ENCODE data around the gene ANKS1B.
"Not testable (repeated sequence)": the region's sequence is repeated elsewhere in the genome, so short reads cannot be mapped to it uniquely, and the experiment has no call there.

ANKS1B gene

DNA sequence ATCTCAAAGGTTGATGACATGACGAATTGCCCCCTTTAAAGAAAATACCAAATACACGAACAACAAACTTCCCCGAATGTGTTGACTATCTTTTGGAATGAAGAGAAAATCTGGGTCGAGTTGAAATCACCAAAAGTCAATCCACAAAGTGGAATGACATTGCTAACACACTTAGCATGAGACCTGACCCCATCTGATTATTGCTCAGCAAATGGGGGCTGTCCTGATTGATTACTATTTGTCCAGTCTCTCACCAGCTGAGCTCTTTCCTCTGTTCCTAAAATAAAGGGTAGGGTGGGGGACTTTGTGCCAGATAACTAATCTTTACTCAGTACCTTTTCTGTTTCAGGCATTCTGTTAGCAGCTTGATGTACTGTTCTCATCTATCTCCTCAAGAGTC, 1116.2 kb downstream of the ANKS1B start:
- no peak for DNase-seq (ENCODE audit: low spot score)

DNA sequence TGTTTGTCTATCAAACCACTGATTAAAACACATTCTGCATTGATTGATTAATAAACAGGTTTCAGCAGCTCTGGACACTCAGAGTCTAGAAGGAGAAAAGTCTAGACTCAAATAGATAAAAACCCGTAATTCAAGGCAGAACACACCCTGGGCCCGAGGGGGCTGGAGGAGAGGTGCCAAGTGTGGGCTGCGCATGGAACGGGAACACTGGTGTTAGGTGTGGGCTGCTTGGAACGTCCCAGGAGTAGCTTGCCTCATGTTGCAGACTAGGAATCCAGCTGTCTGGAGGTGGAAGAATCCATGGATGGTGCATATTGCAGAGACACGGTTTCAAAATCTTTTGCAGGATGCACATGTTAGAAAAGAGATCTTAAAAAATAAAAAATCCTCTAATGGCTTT, 1116.7 kb downstream of the ANKS1B start:
- DNase-seq (ENCODE audit: low spot score), result no peak

DNA sequence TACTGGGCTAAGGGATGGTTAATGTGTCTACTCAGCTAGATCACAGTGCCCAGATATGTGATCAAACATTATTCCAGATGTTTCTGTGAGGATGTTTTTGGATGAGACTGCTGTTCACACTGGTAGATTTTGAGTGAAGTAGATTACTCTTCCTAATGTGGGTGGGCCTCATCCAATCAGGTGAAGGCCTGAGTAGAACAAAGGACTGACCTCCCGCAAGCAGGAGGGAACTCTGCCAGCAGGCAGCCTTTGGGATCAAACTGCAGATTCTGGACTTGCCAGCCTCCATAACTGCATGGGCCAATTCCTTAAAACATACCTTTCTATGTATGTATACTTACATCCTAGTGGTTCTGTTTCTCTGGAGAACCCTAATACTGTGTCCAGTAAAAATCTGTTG, 1120.4 kb downstream of the ANKS1B start:
- DNase-seq (ENCODE audit: low spot score), result no peak

DNA sequence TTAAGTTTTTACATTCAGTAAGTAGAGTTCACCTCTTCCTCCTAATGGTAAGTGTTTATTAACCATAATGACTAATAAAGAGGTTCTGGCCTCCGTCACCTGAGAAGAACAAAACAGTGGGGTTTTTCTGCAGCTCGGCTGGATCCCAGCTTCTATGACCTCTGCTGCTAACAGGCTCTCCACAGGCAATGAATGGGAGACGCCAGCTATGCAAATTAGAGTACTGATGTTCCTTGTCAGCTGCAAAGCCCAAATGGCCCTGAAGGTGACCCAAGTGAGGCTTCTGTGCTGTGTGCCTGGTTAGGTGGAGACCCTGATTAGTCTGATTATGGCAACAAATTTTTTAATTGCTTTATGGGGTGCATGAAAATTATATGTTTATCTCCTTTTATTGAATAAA, 1121.6 kb downstream of the ANKS1B start:
- DNase-seq (ENCODE audit: low spot score), result no peak

DNA sequence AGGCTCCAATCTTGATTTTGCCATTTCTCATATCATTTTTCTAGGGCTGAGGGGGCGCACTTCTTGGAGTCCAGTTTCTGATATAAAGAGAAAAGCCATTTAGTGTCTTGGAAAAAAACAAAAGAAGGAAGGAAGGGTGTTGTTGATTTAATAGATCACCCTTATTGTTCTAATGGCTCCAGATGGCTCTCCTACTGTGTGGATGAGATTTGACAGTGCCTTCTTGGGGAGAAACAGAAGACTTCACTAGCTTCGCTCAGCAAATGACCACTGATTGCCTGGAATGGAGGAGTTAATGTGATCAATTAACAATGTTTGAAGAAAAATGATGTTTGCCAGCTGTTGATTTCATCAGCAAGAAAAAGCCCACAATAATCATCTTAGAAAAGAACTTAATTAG, 1123.5 kb downstream of the ANKS1B start:
- no peak for DNase-seq (ENCODE audit: low spot score)

DNA sequence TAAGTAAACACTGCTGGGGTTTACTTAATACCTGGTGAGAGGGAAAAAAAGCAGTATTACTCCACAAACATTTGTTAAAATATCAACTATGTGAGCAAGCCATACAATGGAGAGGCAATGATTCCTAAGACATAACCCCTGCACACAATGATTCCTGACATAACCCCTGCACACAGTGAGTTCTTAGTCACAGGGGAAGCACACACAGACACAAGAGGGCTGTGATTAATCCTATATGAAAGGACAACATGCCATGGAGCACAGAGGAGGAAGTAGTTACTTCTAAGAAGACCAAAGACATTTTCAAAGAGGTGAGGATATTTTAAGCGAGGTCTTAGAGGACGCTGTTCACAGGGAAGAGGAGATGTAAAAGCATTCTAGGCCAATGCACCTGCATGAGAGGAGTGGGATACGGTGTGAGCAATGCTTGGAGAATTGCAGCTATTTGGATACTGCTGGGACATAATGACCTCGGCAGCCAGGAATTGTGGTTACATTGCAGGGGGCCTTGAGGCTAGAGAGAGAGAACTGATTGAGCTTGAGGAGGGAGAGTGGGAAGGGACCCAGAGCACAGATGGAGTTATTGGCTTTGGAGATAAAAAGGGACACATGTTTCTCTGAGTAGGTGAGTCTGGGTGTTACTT, 1127.7 kb downstream of the ANKS1B start:
- DNase-seq (ENCODE audit: low spot score), result no peak

DNA sequence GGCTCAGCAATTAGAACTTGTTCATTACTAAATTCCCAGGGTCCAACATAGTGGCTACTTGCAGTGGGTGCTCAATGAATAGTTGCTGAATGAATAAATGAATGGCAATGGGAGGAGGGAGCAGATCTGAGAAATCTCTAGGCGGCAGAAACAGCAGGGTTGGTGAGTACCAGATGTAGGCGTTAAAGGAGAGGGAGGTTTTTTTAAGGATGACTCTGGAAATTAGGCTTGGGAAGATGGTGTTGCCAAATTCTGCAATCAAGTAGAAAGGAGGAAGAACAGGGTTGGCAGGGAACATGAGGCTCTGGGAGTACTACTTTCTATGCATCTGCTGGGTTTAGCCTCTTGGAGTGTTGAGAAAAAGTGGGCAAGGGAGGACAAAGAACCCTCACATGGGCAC, 1132.6 kb downstream of the ANKS1B start:
- DNase-seq (ENCODE audit: low spot score), result no peak

DNA sequence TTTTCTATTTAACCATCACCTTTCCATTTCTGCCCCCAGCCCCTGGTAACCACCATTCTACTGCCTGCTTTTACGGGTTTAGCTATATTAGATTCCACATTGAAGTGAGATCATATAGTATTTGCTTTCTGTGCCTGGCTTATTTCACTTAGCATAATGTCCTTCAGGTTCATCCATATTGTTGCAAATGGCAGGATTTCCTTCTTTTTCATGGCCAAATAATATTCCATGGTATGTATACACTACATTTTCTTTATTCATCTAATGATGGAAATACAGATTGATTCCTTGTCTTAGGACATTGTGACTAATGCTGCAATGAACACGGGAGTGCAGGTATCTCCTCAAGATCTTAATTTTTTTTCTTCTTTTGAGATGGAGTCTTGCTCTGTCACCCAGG, 1137.5 kb downstream of the ANKS1B start:
- DNase-seq (ENCODE audit: low spot score), result no peak

DNA sequence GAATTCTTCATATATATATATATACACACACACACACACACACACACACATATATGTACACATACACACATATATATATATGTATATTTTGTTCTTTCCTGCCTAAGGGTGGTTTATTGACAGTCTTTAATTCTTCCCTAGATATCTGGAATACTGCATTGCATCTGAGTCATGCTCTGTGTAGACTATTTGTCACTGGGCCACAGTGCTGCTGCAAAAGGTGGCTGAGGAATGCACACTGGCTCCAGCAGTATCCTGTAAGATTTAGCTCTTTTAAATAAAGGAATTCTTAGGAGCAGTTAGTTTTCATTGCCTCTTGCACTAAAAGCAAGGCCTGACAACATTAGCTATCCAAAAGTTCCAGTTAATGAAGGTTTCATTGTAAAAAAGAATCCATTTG, 1138.8 kb downstream of the ANKS1B start:
- no peak for DNase-seq (ENCODE audit: low spot score)

DNA sequence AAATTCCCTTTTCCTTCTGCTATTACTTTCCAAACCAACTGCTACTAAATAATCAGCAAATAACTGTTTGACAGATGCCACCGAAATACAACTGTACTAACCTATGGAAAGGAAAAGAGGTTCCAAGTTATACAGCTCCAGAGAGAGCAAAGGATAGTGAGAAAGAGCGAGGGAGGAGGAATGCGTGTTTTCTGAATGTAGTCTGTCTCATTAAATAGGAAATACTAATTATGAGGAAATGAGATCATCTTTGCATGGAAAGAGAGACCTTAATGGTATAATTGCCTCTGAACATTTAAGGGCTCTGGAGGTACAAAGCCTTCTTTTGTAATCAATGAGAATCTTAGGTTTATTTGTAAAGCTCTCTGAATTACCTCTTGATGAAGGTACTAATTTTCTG, 1144.4 kb downstream of the ANKS1B start:
- no peak for DNase-seq (ENCODE audit: low spot score)

DNA sequence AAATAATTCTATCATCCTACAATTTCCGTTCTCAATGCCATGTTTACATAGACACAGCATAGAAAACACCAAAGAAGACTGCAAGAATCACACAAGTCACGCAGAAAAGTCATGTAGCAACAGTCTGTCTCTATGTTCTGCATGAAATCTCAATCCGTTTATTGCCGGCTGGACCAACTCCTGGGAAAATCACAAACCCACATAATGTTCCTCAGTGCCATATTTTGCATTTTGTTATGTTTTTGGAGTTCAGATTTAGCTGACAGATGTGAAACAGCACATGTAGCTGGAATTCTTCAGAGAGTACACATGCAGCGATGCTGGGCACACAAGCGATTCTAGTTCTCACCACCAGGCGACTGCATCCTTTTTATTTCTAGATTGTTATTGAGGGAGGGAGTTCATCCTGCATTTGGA, 1146.5 kb downstream of the ANKS1B start:
- no peak for DNase-seq (ENCODE audit: low spot score)

DNA sequence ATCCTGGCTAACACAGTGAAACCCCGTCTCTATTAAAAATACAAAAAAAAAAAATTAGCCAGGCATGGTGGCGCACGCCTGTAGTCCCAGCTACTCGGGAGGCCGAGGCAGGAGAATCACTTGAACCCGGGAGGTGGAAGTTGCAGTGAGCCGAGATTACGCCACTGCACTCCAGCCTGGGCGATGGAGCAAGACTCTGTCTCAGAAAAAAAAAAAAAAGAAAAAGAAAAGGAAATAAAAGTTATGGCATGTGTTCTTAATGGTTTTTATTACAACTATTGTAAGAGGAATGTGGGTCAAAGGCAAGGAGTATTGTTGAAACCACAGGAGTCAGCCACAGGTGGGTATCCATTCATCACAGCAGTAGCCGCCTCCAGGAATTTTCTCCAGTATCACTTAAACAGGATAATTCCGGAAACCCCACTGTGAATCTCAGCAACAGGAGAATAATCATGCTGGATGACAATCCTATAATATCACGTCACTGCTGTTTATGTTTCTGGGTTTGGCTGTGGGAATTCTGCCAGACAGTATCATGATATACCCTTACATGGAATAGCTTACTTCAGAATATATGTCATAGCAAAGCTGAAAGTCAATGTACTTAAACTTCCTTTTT, 1147.5 kb downstream of the ANKS1B start:
- DNase-seq (ENCODE audit: low spot score), result not testable (repeated sequence)

DNA sequence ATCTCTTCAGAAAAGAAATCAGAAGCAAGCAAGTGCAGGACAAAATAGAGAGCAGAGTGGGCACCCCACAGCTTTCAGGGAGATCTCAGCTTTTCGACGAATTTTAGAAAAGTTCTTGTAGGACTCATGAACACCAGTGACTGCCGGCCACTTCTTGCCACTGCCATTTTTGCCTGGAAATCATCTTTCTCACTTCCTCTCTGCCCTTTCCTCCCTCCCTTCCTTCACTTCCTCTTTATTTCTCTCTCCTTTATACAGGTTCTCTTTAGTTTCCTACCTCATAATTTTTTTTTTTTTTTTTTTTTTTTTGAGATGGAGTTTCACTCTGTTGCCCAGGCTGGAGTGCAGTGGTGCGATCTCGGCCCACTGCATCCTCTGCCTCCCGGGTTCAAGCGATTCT, 1154.1 kb downstream of the ANKS1B start:
- DNase-seq (ENCODE audit: low spot score), result no peak

DNA sequence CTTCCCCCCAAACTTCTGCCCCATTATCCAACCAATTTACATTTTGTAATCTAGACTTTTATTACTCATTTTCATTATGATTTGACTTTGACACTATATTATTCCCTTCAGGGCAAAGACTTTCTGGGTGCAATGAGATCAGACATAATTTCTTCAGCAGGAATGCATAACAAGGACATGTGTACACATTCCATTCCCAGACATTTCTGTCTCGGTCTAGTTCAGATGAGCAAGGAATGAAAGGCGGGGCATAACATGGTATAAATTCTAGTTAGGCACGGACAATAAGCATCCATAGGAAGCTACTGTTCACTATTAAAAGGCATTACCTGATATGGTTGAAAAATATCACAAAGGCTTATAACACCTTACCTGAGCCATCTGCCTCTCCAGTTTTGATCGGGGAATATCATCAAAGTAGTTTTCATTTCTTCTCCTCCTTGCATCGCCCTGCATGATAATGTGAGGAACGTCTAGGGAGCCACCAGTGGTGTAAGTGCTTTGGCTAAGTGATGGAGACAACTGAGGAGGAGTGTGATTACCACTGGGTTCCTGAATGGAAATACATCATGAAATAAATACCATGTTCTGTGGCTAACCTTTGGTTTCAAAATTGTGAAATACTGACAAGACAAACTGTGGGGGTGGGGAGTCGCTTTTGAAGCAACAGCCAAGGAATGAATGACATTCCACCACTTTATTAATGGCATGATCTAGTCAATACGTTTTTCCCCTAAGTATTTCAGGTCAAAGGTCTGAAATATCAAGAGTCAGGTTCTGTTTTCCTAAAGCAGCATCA, 1155.7 kb downstream of the ANKS1B start:
- DNase-seq (ENCODE audit: low spot score), result no peak

DNA sequence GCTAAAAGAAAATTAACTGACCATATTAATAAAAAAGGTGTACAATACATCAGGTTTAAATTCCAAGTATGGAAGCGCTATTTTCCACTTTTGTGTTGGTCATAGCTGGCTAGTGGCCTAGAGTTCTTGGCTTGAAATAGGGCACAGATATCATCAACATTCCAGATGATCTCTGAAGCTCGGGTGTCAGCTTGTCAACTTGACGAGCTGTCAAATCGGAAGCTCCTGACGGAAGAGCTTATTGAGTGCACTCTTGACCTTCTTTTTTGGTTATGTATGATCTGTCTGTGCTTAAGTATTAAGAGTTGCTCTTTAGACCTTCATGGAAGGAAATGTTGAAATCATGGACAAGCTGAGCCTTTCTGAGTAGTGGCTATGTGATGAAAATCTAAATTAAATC, 1161.7 kb downstream of the ANKS1B start:
- DNase-seq (ENCODE audit: low spot score), result no peak

DNA sequence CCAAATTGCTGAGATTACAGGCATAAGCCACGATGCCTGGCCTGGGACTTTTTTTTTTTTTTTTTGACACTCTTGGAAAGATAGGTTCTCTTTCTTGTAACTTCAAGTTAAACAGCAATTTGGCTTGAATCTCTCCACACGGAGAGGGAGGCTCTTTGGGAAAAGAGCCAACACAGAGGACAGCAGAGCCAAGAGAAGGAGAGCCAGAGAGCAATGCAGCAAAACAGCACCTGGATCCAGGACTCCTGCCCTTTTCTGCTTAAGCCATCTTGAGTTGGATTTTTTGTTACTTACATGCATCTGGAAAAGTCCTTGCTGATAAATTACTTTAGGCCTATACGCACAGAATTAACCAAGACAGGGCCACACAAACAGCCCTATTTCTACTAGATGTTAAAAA, 1162.9 kb downstream of the ANKS1B start:
- no peak for DNase-seq (ENCODE audit: low spot score)

DNA sequence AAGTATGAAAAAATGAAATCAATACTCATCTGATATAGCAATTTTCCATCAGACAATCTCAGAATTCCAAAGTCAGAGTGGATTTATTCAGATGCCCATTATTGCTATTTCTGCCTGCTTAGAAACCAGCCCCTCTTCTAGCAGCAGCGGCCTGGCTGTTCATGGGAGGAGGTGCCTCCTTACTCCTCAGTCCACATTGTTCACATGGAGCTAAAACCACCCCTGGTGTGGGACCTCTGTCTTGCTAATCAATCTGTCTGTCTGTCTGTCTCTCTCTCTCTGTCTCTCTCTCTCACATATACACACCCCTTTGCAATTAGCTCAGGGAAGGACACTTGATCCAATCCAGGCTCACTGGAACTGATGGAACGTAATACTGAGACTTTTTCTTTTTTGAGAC, 1163.5 kb downstream of the ANKS1B start:
- no peak for DNase-seq (ENCODE audit: low spot score)

DNA sequence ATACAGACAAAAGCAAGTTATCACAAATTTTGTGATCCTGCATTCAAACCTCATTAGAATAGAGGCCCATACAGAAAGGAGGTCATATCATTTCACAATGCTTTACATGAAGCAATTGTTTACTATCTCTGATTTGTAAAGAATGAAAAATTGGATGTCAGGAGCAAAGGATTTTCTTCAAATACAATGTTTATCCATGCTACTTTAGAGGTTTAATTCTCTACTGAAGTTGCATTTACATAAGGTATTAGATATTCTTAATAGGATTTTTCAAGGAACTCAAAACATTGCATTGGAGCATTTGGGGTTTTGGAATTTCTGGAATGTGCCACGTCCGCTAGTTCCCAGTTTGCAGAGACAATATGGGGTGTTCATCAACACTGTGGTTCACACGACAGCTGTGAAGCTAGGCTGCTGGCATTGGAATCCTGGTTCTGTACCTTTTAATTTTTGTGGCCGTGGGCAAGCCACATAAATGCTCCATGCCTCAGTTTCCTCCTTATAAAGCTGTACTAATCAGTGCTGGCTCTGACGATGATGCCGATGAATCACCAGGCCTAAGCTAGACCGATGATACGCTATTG, 1164.8 kb downstream of the ANKS1B start:
- no peak for DNase-seq (ENCODE audit: low spot score)

DNA sequence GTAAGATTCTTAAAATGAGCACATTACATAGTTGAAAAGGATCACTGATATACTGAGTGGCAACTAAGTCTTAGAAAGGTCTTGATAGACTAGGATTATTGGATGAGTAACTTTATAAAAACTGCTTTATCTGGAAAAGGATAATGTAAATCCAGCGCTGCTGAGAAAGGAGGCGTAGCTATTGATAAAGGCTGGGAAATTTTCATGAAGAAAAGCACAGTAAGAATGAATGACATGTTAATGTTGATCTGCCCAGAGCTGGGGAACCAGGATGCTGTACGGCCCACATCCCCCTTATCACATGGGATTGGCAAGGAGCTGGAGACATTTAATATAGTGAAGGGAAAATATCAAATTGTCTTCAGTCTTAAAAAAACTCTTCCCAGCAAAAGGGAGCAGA, 1165.7 kb downstream of the ANKS1B start:
- DNase-seq (ENCODE audit: low spot score), result no peak

DNA sequence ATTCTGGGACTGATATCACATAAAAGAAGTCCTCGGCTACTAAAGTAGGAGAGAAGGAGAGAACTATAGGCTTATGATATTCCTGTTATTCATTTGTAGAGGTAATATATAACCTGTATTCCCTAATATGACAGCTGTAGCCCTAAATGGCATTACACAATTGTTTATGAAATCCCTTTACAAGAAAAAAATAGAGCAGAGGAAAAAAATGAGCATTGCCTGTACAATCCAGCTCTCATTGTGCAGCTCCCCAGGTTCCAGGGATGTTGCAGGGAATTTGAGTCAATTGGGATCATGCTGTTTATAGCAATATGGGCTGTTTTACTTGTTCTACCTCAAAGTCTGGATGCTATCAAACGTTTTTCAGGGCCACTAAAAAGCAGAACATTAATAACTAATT, 1166.5 kb downstream of the ANKS1B start:
- no peak for DNase-seq (ENCODE audit: low spot score)

DNA sequence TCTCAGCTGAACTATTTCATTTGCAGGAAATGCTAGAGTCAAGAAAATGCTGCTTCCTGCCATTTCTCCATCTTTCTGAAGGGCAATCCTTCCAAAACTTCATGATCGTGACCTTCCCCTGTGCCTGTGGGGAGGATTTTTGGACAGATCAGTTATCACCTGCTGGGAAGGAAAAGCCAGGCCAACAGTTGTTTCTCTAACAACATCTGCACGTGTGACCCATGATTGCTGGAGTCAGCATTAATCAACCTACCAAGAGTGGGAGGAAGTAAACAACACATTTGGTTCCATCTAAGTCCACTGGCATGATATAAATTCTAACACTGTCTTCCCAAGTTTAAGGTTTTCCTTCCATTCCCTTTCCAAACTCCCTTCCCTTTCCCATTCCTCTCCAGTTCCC, 1167.0 kb downstream of the ANKS1B start:
- no peak for DNase-seq (ENCODE audit: low spot score)

DNA sequence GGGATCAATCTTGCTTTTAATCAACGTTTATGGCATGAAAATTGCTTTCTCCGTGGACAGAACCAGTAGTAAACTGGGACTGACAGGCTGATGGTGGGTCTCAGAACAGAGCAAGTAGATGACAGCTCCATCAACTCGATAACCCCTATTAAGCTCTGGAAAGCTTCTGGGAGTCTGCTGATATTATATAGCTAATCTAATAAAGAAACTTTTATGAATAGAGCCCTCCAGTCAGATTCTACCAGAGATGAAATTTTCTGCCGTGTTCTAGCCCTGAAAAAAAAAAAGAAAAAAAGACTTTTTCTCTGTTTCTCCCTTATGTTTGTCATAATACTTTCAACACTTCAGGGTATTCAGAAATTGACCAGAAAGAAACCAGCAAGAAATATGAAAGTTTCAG, 1168.0 kb downstream of the ANKS1B start:
- no peak for DNase-seq (ENCODE audit: low spot score)

DNA sequence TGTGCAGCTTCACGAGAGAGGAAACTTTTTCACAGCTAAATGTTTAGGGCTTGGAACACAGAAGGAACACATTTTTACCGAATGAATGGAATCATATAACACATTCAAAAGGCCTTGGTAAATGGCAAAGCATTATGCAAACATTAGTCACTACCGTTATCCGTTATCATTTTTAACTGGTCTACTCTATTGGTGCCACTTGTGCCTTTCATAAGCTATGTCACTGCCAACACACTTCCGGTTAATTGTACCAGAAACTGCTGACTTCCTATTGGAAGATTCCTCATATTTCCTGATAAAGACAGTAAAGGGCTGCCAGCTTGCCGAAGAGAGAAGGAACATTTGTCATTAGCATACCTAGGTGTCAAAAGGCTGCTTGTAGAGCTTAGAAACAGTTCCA, 1170.5 kb downstream of the ANKS1B start:
- no peak for DNase-seq (ENCODE audit: low spot score)

Data from CD4-positive, alpha-beta T cell treated with Interleukin-6 at 100 ng/mL for 8 hours (primary cell).